ENCODE measurements around the gene GPD2.

The GPD2 gene

DNA sequence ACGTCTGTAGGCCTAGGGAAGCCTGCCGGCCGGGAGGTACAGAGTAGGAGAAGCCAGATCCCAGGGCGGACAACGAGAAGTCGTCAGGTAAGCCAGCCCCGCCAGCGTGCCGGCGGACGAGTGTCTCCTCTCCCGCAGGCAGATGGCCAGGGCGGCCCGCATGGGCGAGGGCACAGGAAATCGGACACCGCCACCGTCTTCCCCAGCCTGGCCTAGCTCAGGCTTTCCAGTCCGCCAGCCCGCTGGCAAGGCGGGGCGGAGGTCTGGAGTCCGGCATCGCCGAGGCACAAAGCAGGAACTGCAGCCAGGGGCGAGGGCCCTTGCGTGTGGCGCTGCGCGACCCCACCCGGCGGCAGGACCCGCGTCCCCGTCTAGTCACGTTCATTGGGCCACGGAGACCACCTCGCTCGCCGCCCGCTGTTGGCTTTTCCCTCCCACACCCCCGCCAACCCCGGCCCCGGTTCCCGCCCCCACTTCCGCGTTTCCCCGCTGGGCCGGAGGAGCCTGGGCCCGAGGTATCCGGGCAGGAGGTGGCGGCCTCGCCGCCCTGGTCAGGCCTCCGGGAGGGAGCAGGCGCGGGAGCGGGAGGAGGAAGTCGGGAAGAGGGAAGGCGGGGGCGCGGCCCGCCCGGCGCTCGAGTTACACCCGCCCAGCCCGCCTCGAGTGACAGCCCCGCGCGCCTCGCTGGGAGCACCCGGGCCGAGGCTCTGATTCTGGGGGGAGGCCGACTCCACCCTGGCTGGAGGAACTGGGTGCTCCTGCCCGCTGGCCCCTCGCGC lies at the start of gene GPD2 (continued):
- TF ChIP-seq ZNF600 (tag by site-specific recombination; IDR thresholded peaks at IDR 0.05) (peak; percentile 21; the same call in 1 of the 2 replicates), ZNF121 (tag by site-specific recombination; IDR thresholded peaks at IDR 0.05) (no peak), ZNF585B (tag by site-specific recombination; IDR thresholded peaks at IDR 0.05) (no peak), ZBTB17 (tag by site-specific recombination; IDR thresholded peaks at IDR 0.05) (peak; percentile 75; the same call in 1 of the 2 replicates), ZNF426 (tag by site-specific recombination; IDR thresholded peaks at IDR 0.05) (no peak), ZNF169 (tag by site-specific recombination; IDR thresholded peaks at IDR 0.05) (no peak), ZNF830 (tag by site-specific recombination; IDR thresholded peaks at IDR 0.05; ENCODE audit: low read depth) (no peak), ZNF335 (tag by site-specific recombination; conservative IDR thresholded peaks at IDR 0.05) (peak; percentile 98), ZNF624 (tag by site-specific recombination; IDR thresholded peaks at IDR 0.05) (no peak), GFI1B (tag by site-specific recombination; IDR thresholded peaks at IDR 0.05) (no peak), ZNF394 (tag by site-specific recombination; IDR thresholded peaks at IDR 0.05; ENCODE audit: borderline replicate concordance) (peak; percentile 28; the same call in 1 of the 2 replicates), ZNF112 (tag by site-specific recombination; IDR thresholded peaks at IDR 0.05) (no peak), BCL11A (tag by site-specific recombination; IDR thresholded peaks at IDR 0.05; ENCODE audit: low read depth) (no peak), ZSCAN30 (tag by site-specific recombination; IDR thresholded peaks at IDR 0.05) (no peak), YY1 (tag by site-specific recombination; IDR thresholded peaks at IDR 0.05) (no peak), ZBTB21 (tag by site-specific recombination; IDR thresholded peaks at IDR 0.05) (no peak), KLF10 (tag by site-specific recombination; IDR thresholded peaks at IDR 0.05) (peak; percentile 86), ZBTB48 (tag by site-specific recombination; IDR thresholded peaks at IDR 0.05) (peak; percentile 51; the same call in 1 of the 2 replicates), ZNF621 (tag by site-specific recombination; IDR thresholded peaks at IDR 0.05) (no peak), ZNF558 (tag by site-specific recombination; IDR thresholded peaks at IDR 0.05) (no peak), ZNF549 (tag by site-specific recombination; IDR thresholded peaks at IDR 0.05) (no peak)
- TF ChIP-seq, protein P1, sequence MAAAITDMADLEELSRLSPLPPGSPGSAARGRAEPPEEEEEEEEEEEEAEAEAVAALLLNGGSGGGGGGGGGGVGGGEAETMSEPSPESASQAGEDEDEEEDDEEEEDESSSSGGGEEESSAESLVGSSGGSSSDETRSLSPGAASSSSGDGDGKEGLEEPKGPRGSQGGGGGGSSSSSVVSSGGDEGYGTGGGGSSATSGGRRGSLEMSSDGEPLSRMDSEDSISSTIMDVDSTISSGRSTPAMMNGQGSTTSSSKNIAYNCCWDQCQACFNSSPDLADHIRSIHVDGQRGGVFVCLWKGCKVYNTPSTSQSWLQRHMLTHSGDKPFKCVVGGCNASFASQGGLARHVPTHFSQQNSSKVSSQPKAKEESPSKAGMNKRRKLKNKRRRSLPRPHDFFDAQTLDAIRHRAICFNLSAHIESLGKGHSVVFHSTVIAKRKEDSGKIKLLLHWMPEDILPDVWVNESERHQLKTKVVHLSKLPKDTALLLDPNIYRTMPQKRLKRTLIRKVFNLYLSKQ (tag by site-specific recombination; IDR thresholded peaks at IDR 0.05; ENCODE audit: borderline replicate concordance): no peak
- TF ChIP-seq, protein P2, sequence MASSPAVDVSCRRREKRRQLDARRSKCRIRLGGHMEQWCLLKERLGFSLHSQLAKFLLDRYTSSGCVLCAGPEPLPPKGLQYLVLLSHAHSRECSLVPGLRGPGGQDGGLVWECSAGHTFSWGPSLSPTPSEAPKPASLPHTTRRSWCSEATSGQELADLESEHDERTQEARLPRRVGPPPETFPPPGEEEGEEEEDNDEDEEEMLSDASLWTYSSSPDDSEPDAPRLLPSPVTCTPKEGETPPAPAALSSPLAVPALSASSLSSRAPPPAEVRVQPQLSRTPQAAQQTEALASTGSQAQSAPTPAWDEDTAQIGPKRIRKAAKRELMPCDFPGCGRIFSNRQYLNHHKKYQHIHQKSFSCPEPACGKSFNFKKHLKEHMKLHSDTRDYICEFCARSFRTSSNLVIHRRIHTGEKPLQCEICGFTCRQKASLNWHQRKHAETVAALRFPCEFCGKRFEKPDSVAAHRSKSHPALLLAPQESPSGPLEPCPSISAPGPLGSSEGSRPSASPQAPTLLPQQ (tag by site-specific recombination; IDR thresholded peaks at IDR 0.05): 0 out of 2 replicates have a peak, but pooled peaks have one; percentile 29
- TF ChIP-seq, protein P3, sequence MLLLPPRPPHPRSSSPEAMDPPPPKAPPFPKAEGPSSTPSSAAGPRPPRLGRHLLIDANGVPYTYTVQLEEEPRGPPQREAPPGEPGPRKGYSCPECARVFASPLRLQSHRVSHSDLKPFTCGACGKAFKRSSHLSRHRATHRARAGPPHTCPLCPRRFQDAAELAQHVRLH (tag by site-specific recombination; IDR thresholded peaks at IDR 0.05): no peak
- TF ChIP-seq, protein P4, sequence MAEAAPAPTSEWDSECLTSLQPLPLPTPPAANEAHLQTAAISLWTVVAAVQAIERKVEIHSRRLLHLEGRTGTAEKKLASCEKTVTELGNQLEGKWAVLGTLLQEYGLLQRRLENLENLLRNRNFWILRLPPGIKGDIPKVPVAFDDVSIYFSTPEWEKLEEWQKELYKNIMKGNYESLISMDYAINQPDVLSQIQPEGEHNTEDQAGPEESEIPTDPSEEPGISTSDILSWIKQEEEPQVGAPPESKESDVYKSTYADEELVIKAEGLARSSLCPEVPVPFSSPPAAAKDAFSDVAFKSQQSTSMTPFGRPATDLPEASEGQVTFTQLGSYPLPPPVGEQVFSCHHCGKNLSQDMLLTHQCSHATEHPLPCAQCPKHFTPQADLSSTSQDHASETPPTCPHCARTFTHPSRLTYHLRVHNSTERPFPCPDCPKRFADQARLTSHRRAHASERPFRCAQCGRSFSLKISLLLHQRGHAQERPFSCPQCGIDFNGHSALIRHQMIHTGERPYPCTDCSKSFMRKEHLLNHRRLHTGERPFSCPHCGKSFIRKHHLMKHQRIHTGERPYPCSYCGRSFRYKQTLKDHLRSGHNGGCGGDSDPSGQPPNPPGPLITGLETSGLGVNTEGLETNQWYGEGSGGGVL (tag by site-specific recombination; IDR thresholded peaks at IDR 0.05): peak; percentile 84
- TF ChIP-seq, protein P5, sequence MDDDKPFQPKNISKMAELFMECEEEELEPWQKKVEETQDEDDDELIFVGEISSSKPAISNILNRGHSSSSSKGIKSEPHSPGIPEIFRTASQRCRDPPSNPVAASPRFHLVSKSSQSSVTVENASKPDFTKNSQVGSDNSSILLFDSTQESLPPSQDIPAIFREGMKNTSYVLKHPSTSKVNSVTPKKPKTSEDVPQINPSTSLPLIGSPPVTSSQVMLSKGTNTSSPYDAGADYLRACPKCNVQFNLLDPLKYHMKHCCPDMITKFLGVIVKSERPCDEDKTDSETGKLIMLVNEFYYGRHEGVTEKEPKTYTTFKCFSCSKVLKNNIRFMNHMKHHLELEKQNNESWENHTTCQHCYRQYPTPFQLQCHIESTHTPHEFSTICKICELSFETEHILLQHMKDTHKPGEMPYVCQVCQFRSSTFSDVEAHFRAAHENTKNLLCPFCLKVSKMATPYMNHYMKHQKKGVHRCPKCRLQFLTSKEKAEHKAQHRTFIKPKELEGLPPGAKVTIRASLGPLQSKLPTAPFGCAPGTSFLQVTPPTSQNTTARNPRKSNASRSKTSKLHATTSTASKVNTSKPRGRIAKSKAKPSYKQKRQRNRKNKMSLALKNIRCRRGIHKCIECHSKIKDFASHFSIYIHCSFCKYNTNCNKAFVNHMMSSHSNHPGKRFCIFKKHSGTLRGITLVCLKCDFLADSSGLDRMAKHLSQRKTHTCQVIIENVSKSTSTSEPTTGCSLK (tag by site-specific recombination; IDR thresholded peaks at IDR 0.05): no peak
- TF ChIP-seq, protein P6, sequence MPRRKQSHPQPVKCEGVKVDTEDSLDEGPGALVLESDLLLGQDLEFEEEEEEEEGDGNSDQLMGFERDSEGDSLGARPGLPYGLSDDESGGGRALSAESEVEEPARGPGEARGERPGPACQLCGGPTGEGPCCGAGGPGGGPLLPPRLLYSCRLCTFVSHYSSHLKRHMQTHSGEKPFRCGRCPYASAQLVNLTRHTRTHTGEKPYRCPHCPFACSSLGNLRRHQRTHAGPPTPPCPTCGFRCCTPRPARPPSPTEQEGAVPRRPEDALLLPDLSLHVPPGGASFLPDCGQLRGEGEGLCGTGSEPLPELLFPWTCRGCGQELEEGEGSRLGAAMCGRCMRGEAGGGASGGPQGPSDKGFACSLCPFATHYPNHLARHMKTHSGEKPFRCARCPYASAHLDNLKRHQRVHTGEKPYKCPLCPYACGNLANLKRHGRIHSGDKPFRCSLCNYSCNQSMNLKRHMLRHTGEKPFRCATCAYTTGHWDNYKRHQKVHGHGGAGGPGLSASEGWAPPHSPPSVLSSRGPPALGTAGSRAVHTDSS (tag by site-specific recombination; IDR thresholded peaks at IDR 0.05): no peak
- TF ChIP-seq, protein P7, sequence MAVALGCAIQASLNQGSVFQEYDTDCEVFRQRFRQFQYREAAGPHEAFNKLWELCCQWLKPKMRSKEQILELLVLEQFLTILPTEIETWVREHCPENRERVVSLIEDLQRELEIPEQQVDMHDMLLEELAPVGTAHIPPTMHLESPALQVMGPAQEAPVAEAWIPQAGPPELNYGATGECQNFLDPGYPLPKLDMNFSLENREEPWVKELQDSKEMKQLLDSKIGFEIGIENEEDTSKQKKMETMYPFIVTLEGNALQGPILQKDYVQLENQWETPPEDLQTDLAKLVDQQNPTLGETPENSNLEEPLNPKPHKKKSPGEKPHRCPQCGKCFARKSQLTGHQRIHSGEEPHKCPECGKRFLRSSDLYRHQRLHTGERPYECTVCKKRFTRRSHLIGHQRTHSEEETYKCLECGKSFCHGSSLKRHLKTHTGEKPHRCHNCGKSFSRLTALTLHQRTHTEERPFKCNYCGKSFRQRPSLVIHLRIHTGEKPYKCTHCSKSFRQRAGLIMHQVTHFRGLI (tag by site-specific recombination; IDR thresholded peaks at IDR 0.05): no peak; the same call in 1 of the 2 replicates
